Muscle of back (tissue), 11 donors: Measurements from ENCODE around the gene CRYBB1. TPM values are rescaled to one million over a fixed set of nuclear protein-coding genes. Genes with fewer than 3 reads are reported as not detected.

ENCODE experiments used
- DNase-seq, 3 donors: peaks; one replicate each; pipeline versions ENCODE4 v3.0.0 to v3.0.0-alpha.2; 2013
- polyA plus RNA-seq, 10 donors: library from polyadenylated mRNA; unstranded; fragments of 120-200 nt; gene quantifications; one replicate each; pipeline ENCODE4 v1.2.1, GENCODE V29; 2013; ENCODE audit not compliant: insufficient read length in 10 of 10

The CRYBB1 gene
- polyA plus RNA-seq, 10 donors = 0.80 to 1.7 (median 1.2) TPM

- no peak for DNase-seq
Measured at GRCh38 chr22:26555478-26555877, 62.3 kb downstream of the CRYBB1 start.

- no peak for DNase-seq
Measured at GRCh38 chr22:26554956-26555355, 62.9 kb downstream of the CRYBB1 start.

GRCh38 chr22:26553056-26553752, 64.6 kb downstream of the CRYBB1 start:
- peak in 1 of 3 donors; percentile 73 for DNase-seq

GRCh38 chr22:26552466-26552865, 65.4 kb downstream of the CRYBB1 start:
- no peak for DNase-seq

GRCh38 chr22:26551568-26551967, 66.3 kb downstream of the CRYBB1 start:
- DNase-seq = no peak

GRCh38 chr22:26550498-26551033, 67.3 kb downstream of the CRYBB1 start:
- peak in 2 of 3 donors; percentile 13 to 53 for DNase-seq

- DNase-seq = no peak
Measured at GRCh38 chr22:26549902-26550497, 67.8 kb downstream of the CRYBB1 start.

Other genes starting within 250 kb of the CRYBB1 start
- gene ASPHD2, start 188.8 kb downstream of the CRYBB1 start, polyA plus RNA-seq = 1 to 10 TPM in 6 of 10 donors, under 1 TPM in 4; 0.67 to 2.4 (median 1.1) TPM
- 10 to 100 TPM; 10.8 to 22.0 (median 17.2) TPM for gene HPS4, start 134.2 kb downstream of the CRYBB1 start, polyA plus RNA-seq
- 10 to 100 TPM; 21.1 to 28.0 (median 24.6) TPM for gene SRRD, start 134.2 kb downstream of the CRYBB1 start, polyA plus RNA-seq
- 10 to 100 TPM; 20.7 to 26.3 (median 21.3) TPM for gene TFIP11, start 105.6 kb downstream of the CRYBB1 start, polyA plus RNA-seq
- gene TPST2, start 27.9 kb downstream of the CRYBB1 start, polyA plus RNA-seq = 10 to 100 TPM in 1 of 10 donors, 1 to 10 TPM in 9; 6.3 to 10.5 (median 7.3) TPM
- gene CRYBA4, start 3.9 kb upstream of the CRYBB1 start, polyA plus RNA-seq = not detected
- 1 to 10 TPM in 3 of 10 donors, under 1 TPM in 7; 0.16 to 2.1 (median 0.44) TPM for gene MIAT, start 39.6 kb upstream of the CRYBB1 start, polyA plus RNA-seq